A673 (cell line): Measurements from ENCODE around the gene PDE11A. TPM values are rescaled to one million over a fixed set of nuclear protein-coding genes. Genes with fewer than 3 reads are reported as not detected.

Source experiments
- BruUV-seq: library from RNA; stranded (reverse); fragments of 400-500 nt; replicated peaks from 2 replicates; lab custom pipeline; 2021; lab: Mats Ljungman, UMichigan
- CTCF ChIA-PET: fragments of 300-600 bp; sonication (Branson Sonifier 250); formaldehyde crosslinking; loops from one replicate; lab custom pipeline; 2022; ENCODE audit warnings: antibody characterized with exemption; lab: Charles Lee
- POLR2A ChIA-PET: fragments of 300-600 bp; sonication (Branson Sonifier 250); formaldehyde crosslinking; loops from one replicate; lab custom pipeline; 2022; ENCODE audit warnings: antibody characterized with exemption; ENCODE audit not compliant: low non-redundant PET; lab: Charles Lee
- DNase-seq: peaks from one replicate; pipeline ENCODE4 v3.0.0-alpha.2; 2015; ENCODE audit warnings: low spot score
- H3K27ac ChIP-seq: fragments of 200-600 bp; sonication (generic); 2 replicates; pipeline ENCODE4 v1.5.1; 2016; ENCODE audit warnings: mixed run types, low read depth, mild to moderate bottlenecking, mixed read lengths, antibody characterized with exemption, low read length; ENCODE audit not compliant: poor library complexity, severe bottlenecking
- H3K27me3 ChIP-seq: fragments of 200-600 bp; sonication (generic); replicated peaks from 2 replicates; pipeline ENCODE4 v1.6.1; 2017; ENCODE audit warnings: mixed run types, low read depth, mild to moderate bottlenecking, mixed read lengths, antibody characterized with exemption, low read length; ENCODE audit not compliant: insufficient read depth, poor library complexity
- H3K36me3 ChIP-seq: fragments of 200-600 bp; sonication (generic); 2 replicates; pipeline ENCODE4 v1.6.1; 2016; ENCODE audit warnings: mixed run types, mild to moderate bottlenecking, mixed read lengths, antibody characterized with exemption, low read length; ENCODE audit not compliant: insufficient read depth, poor library complexity, severe bottlenecking
- H3K4me1 ChIP-seq: fragments of 200-600 bp; sonication (generic); 2 replicates; pipeline ENCODE4 v1.6.1; 2017; ENCODE audit warnings: mixed run types, mild to moderate bottlenecking, mixed read lengths, antibody characterized with exemption, low read length; ENCODE audit not compliant: insufficient read depth, poor library complexity, severe bottlenecking
- H3K4me3 ChIP-seq: fragments of 200-600 bp; sonication (generic); 2 replicates; pipeline ENCODE4 v1.5.1; 2016; ENCODE audit warnings: low read depth, mixed run types, mild to moderate bottlenecking, mixed read lengths, low read length; ENCODE audit not compliant: poor library complexity, severe bottlenecking
- H3K9me3 ChIP-seq: fragments of 200-600 bp; sonication (generic); 2 replicates; pipeline ENCODE4 v1.6.1; 2016; ENCODE audit warnings: mixed run types, low read depth, mild to moderate bottlenecking, mixed read lengths, antibody characterized with exemption, low read length; ENCODE audit not compliant: poor library complexity, severe bottlenecking
- CTCF ChIP-seq: fragments of 300-800, 200-600 bp; sonication (generic); conservative IDR thresholded peaks from 2 replicates; pipeline ENCODE4 v1.5.1; 2017; ENCODE audit warnings: low read depth, mild to moderate bottlenecking, antibody characterized with exemption, low read length, moderate library complexity, mixed read lengths
- EZH2 ChIP-seq: fragments of 200-600 bp; sonication (generic); IDR thresholded peaks from 2 replicates; pipeline ENCODE4 v1.6.1; 2017; ENCODE audit warnings: borderline replicate concordance, low read depth, mild to moderate bottlenecking, mixed read lengths, antibody characterized with exemption, low read length; ENCODE audit not compliant: poor library complexity, severe bottlenecking
- intact Hi-C: fragments of 100-400 bp; cut with micrococcal nuclease; formaldehyde crosslinking; loops from one replicate; pipeline ENCODE4 v1.10.0; 2022; ENCODE audit not compliant: unreplicated experiment
- total RNA-seq: library from RNA; stranded (reverse); gene quantifications from 2 replicates; pipeline ENCODE4 v1.2.3, GENCODE V29; 2021

The PDE11A gene
- total RNA-seq, 1 experiment from 2014 or later = not detected

- no TSS peak for BruUV-seq
- Histone ChIP-seq H3K27ac (no peak overlapping the region), H3K9me3 (no peaks in the 10 kb centered on the region), H3K4me3 (no peak overlapping the region), H3K4me1 (peaks cover 3% of the 10 kb centered on the region), H3K27me3 (no peaks in the 10 kb centered on the region), H3K36me3 (no peaks in the 10 kb centered on the region)
- ChIA-PET POLR2A (no interaction called here), CTCF (no interaction called here)
- TF ChIP-seq CTCF = no peak
- TF ChIP-seq EZH2 = no peak
- intact Hi-C loops = no loop called here
- no peak for DNase-seq
These were observed 378.8 kb downstream of the PDE11A start for GRCh38 chr2:177693658-177694339.

- ChIA-PET CTCF (no interaction called here), POLR2A (no interaction called here)
- no peaks in the 10 kb centered on the region for H3K36me3 ChIP-seq
- no peaks in the 10 kb centered on the region for H3K9me3 ChIP-seq
- DNase-seq = no peak
- no TSS peak for BruUV-seq
- no peak for TF ChIP-seq EZH2
- 0 out of 2 replicates have a peak, but pooled peaks have one; percentile 17 for TF ChIP-seq CTCF
- no peaks in the 10 kb centered on the region for H3K27me3 ChIP-seq
- peaks cover 3% of the 10 kb centered on the region for H3K4me1 ChIP-seq
- H3K4me3 ChIP-seq = no peak overlapping the region
- H3K27ac ChIP-seq = no peak overlapping the region
- intact Hi-C loops = no loop called here
These were observed 379.8 kb downstream of the PDE11A start for GRCh38 chr2:177692783-177693269.

GRCh38 chr2:177692042-177692782, 380.4 kb downstream of the PDE11A start:
- Histone ChIP-seq H3K9me3 (no peaks in the 10 kb centered on the region), H3K4me3 (no peak overlapping the region), H3K27ac (no peak overlapping the region), H3K27me3 (no peaks in the 10 kb centered on the region), H3K36me3 (no peaks in the 10 kb centered on the region), H3K4me1 (peaks cover 3% of the 10 kb centered on the region)
- BruUV-seq = no TSS peak
- CTCF ChIA-PET = no interaction called here
- no peak for TF ChIP-seq EZH2
- no peak for TF ChIP-seq CTCF
- POLR2A ChIA-PET = no interaction called here
- DNase-seq = no peak
- intact Hi-C loops = no loop called here
